NCI-H1092 (cell line): ENCODE data around the gene GADD45B.
A peak's percentile ranks its signal among the peaks of the same experiment; 100 is the strongest.
"Not testable (repeated sequence)": the region's sequence is repeated elsewhere in the genome, so short reads cannot be mapped to it uniquely, and the experiment has no call there.

Experiments
- DNase-seq: peaks from one replicate; lab custom pipeline; 2025; lab: John Stamatoyannopoulos, UW

The GADD45B gene

DNA sequence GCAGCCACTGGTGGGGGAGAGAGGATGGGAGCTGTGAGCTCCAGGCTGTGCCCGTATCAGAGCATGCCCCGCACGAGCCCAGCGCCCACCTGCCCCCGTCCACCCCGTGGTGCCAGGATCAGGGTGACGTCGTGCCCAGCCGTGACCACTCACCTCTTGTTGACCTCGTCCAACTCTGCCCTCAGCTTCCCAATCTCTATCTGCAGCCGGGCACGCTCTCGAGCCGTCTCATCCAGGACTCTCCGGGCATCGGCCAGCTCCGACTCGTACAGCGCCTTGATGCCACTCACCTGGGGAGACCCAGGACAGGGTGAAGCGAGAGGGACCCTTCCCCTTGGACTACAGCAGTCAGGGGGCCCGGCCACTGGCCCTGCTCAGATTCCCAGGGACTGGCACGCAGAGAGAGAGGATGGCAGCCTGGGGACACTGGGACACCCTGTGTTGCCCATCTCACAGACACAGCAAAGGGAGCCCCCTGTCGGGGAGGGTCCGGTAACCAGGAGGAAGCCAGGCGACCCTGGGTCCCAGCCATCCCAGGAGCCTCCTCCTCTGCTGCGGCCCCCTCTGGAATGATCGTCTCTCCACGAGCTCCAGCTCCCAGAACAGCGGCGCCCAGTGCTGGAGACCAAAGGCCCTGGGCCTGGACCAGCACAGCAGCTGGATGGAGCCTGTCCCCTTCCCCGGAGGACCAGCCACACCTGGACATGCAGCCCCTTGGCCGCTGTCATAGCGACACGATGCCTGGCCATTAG is 31.5 kb upstream of the GADD45B start:
- no peak for DNase-seq

DNA sequence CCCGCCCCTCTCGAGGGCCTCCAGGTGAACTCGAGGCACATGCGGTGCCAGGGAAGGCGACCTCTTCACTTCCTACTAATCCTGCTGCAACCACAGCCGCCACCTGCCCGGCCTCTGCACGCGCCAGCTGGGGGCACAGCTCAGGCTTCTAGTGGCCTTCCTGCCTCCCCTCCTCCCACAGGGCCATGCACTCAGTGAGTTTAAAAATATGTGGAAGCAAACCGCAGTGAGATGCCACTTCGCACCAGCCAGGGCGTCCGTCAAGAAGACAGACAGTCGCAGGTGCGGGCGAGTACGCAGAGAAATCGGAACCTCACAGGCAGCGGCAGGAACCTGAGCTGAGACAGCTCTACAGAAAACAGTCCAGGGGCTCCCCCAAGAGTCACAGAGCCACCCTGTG is 29.5 kb upstream of the GADD45B start:
- no peak for DNase-seq

DNA sequence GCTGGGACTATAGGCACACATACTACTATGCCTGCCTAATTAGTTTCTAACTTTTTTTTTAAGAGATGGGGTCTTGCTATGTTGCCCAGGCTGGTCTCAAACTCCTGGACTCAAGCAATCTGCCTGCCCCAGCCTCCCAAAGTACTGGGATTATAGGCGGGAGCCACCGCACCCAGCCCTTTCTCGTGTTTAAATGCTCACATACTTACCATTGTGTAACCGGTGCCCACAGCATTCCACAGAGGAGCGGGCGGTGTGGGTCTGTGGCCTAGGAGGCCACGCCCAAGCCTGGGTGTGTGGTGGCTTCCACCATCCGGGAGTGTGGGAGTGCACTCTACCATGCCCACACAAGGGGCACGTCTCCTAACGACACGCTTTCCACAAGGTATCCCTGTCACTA is 26.9 kb upstream of the GADD45B start:
- no peak for DNase-seq

DNA sequence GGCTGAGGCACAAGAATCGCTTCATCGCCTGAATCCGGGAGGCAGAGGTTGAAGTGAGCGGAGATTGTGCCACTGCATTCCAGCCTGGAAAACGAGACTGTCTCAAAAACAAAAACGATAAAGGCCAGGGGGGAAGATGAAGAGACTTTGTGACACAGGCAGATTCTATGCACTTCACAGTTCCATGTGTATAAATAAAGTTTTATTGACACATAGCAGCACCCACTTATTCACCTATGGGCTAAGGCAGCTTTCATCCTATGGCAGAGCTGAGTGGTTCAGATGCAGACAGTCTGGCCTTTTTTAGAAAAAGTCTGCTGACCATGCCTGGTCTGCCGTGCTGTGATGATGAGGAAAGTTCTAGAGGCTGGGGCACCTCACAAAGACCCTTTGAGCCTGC is 24.8 kb upstream of the GADD45B start:
- DNase-seq, result no peak

DNA sequence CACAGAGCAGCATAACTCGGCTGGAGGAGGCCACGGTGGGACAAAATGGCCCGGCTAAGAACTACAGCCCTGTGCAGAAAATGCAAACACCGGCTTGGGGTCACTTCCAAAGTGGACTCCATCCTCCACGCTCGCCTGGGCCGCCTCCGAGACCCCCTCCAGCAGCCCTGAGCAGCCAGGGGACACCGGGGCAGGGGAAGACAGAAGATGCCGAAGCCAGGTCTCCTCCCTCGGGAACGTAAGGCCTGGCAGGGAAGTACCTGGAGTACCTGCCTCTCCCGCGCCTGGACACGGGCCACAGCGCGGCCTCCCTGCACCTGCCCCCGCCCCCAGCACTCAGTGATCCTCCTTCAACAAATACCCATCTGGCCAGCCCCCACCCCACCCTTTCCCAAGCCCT is 24.2 kb upstream of the GADD45B start:
- no peak for DNase-seq

DNA sequence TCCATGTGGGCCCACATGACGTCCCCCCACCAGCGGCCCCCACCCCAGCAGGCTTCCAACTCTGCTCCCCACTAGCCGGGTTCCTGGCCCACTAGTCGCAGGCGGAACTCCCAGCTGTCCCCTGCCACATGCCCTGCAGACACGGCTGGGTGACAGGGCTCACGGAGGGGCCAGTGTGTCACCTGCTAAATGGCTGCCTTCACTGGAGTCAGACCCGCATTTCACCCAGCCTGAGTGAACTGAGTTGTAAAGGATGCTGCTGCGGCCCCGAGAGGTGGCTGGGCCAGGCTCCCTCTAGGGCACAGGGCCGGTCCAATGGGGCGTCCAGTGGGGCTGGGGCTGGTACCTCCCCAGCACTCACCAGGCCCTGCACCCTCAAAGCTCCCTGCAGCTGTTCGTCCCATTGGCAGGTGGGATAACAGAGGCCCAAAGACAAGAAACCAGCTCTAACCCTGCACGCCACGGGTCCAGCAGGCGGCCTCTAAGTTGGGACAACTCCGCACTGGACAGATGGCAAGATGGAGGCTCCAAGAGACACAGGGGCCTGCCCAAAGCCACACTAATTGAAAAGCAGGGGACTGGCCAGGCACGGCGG is 22.4 kb upstream of the GADD45B start:
- DNase-seq, result no peak

DNA sequence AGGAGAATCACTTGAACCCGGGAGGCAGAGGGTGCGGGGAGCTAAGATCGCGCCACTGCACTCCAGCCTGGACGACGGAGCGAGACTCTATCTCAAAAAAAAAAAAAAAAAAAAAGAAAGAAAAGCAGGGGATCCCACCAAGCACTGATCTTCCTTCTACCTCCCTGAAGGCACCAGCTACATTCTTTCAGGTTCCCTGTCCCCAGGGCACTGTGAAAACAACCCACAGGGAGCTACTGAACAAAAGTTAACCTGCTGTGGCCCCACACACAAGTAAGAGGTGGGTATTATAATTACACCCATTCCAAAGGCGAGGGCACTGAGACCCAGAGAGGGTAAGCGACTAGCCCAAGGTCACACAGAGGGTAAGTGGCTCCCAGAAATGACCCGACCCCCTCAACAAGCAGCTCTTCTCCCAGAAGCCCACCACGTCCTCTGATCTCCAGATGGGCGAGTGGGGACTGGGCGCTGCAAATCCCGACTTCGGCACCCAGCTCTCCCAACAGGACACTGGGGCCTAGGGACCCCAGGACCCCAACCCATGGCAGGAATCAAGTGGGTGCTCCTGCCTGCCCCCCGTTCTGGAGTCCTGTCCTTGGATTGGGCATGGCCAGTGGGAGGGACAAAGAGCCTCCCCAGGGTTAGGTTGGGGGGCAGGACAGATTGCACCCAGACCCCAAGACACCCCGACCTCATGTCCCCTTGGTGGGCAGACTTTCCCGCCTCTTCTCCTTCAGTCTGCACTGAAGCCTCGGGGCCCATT is 21.5 kb upstream of the GADD45B start:
- DNase-seq, result no peak

DNA sequence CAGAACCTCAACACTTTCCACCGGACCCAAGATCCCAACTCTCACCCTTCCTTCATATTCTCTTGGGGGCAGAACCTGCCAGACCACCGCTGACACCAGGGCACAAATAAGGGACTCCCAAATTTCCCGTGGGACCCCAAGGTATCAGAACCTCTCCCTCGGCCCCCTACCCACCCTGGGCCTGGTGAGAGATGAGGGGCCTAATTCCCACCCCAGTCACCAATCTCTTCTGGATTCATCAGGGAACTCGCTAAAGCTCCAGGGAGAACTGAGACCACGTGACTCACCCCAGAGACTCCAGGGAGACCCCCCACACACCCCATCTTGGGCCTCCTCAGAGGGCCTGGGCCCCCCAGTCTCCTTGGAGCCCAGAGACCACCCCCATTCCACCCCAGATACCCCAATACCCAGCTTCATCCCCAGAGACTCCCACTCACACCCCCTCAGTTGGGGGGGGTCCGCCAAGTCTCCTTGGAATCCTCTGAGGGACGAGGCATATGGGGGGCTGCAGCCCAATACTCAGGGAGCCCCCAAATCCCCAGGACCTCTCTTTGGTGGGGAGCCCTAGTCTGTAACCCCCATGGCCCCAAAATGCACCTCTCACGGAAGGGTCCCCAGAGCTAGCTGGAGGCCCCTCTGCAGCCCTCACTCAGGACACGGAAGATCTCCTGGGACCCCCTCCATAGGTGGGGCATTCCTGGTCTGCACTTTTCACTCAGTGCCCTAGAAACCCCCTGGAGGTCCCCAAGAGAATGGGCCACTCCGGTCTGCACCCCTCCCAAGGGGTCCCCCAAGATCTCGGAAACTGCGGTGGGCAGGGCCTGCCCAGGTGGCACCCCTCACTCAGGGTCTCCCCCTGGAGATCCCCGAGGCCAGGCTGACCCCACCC is 20.7 kb upstream of the GADD45B start:
- no peak for DNase-seq

DNA sequence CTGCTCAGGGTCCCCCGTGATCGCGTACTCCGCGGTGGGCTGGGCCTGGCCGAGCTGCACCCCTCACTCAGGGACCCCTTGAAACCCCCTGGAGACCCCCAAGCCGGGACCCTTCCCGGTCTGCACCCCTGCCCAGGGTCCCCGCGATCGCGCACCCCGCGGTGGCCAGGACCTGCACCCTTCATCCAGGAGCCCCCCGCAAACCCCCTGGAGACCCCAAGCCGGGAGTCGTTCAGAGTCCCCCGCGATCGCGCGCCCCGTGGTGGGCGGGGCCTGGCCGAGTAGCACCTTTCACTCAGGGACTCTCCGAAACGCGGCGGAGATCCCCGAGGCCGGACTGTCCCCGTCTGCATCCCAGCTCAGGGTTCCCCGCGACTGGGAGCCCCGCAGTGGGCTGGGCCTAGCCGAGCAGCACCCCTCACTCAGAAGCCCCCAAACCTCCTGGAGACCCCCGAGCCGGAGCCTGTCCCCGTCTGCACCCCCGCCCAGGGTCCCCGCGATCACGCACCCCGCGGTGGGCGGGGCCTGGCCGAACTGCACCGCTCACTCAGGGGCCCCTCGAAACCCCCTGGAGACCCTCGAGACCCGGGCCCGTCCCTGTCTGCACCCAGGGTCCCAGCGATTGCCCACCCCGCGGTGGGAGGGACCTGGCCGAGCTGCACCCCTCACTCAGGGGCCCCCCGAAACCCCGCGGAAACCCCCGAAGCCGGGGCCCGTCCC is 19.9 kb upstream of the GADD45B start:
- DNase-seq, result no peak

DNA sequence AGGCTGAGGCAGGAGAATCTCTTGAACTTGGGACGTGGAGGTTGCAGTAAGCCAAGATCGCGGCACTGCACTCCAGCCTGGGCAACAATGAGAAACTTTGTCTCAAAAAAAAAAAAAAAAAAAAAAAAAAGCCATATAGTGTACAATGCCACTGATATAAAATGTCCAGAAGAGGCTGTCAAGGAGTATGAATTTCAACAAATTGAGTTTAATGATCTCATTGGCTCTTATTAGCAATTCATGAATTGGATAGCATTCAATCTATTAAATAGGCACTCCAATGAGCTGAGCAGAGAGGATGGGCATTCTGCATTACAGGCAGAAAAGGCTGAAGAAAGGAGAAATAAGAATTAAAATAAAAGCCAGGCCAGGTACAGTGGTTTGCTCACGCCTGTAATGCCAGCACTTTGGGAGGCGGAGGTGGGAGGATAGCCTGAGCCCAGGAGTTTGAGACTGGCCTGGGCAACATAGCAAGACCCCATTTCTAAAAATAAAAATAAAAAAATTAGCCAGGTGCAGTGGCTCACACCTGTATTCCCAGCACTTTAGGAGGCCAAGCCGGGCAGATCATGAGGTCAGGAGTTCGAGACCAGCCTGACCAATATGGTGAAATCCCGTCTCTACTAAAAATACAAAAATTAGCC is 18.4 kb upstream of the GADD45B start:
- no peak for DNase-seq

DNA sequence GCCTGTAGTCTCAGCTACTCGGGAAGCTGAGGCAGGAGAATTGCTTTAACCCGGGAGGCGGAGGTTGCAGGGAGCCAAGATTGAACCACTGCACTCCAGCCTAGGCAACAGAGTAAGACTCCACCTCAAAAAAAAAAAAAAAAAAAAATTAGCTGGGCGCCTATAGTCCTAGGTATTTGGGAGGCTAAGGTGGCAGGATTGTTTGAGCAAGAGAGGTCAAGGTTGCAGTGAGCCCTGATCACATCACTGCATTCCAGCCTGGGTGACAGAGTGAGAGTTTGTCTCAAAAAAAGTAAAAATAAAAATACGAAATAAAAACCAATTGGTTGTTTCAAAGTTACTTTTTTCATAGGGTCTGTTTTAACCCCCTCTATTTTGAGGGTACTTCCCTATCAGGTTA is 17.9 kb upstream of the GADD45B start:
- DNase-seq, result no peak

DNA sequence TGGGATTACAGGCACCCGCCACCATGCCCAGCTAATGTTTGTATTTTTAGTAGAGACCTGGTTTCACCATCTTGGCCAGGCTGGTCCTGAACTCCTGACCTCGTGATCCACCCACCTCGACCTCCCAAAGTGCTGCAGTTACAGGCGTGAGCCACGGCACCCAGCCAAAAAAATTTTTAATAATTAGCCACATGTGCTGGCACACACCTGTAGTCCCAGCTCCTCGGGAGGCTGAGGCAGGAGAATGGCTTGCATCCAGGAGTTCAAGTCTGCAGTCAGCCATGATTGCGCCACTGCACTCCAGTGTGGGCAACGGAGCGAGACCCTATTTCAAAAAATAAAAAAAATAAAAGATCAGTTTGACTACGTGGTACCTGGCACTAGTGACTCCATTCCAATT is 17.2 kb upstream of the GADD45B start:
- DNase-seq, result not testable (repeated sequence)

DNA sequence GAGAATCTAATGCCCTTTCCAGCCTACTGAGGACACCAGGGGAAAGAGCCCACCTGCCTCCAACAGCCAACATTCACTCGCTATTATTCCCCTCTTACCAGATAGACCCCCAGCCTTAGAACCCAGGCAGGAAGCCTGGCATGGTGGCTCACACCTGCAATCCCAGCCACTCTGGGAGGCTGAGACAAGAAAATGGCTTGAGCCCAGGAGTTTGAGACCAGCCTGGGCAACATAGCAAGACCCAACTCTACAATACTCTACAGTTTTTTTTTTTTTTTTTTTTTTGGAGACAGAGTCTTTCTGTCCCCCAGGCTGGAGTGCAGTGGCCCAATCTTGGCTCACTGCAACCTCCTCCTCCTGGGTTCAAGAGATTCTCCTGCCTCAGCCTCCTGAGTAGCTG is 15.7 kb upstream of the GADD45B start:
- no peak for DNase-seq

DNA sequence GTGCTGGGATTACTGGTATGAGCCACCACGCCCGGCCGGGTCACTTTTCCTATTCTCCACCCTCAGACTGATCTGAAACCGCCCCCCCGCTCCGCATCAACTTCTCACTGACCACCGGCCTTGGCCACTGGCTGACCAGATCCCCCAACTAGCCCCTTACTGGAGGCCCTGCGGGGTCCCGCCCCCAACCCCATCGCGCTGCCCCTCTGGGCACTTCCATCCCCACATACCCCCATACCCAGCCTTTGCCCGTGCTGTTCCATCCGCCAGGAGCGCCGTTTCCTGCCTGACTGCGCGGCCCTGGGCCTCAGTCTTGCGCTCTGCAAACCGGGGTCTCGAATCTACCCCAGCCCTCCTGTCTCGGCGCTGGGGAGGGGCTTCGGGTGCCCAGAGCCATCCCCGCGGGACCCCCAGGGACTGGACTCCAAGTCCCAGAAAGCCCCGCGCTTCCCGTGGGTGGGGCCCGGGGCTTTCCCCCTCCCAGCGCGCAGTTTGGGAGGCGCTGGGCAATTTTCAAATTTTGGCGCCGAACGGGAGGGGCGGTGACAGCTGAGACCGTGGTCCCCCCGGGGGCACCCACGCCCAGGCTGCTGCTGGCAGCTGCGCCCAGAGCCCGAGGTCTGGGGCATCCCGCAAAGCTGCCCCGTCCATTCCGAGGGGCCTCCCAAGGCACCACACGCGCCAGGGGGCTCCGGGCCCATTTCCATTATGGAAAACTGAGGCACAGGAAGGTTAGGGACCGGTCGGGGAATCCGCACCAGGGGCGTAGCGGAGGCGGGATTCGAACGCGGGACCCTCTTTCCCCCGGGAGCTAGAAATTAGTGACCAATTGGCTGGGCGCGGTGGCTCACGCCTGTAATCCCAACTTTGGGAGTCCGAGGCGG is 13.9 kb upstream of the GADD45B start:
- no peak for DNase-seq

DNA sequence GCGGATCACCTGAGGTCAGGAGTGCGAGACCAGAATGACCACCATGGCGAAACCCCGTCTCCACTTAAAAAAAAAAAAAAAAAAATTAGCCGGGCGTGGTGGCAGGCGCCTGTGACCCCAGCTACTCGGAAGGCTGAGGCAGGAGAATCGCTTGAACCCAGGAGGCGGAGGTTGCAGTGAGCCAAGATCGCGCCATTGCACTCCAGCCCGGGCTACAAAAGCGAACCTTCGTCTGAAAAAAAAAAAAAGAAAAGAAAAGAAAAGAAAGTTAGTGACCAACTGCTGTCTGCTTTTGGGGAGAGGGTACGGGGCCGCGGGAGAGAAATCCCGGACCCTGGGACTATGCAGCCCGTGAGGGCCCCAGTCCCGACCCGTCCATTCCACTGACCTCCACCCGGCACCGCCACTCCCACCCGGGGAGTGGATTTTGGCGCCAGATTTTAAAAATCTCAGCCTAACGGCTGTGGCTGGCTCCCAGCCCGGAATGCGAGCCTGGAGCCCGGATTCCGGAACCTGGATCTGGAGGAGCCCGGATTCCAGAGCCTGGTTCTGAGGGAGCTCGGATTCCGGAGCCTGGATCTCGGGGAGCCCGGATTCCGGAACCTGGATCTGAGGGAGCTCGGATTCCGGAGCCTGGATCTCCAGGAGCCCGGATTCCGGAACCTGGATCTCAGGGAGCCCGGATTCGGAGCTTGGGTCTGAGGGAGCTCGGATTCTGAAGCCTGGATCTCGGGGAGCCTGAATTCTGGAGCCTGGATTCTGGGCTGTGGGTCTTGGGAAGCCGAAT is 13.1 kb upstream of the GADD45B start:
- DNase-seq, result peak; percentile 78

DNA sequence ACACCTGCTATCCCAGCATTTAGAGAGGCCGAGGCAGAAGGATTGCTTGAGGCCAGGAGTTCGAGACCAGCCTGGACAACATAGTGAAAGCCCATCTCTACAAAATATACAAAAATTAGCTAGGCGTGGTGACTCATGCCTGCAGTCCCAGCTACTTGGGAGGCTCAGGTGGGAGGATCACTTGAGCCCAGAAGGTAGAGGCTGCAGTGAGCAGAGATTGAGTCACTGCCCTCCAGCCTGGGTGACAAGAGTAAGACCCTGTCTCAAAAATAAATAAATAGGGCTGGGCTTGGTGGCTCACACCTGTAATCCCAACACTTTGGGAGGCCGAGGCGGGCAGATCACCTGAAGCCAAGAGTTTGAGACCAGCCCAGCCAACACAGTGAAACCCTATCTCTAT is 12.2 kb upstream of the GADD45B start:
- not testable (repeated sequence) for DNase-seq

DNA sequence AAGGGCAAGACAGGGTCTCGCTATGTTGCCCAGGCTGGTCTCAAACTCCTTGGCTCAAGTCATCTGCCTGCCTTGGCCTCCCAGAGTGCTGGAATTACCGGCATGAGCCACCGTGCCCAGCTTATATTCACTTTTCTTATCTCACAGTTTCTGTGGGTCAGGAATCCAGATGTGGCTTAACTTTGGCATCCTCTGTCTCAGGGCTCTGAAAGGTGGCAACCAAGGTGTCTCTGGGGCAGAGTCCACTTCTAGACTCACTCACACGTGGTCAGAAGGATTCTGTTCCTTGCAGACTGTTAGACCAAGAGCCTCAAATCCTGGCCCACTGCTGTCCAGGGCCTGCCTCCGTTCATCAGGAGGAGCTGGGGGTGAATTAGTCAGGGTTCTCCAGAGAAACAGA is 11.5 kb upstream of the GADD45B start:
- no peak for DNase-seq

DNA sequence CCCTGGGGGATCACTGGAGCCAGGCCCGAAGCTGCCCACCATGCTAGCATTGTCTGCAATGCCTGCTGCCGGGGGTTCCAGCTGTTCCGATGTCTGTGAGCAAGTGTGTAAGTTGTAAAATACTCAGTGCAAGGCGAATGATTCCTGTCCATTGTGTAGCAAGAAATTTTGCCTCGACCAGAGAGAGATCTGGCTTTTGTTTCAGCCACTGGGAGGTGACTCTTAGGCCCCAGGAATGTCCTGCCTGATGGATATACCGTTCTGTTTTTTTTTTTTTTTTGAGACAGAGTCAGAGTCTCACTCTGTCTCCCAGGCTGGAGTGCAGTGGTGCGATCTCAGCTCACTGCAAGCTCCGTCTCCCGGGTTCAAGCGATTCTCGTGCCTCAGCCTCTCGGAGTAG is 7.3 kb upstream of the GADD45B start:
- DNase-seq, result no peak
